ENCODE results near the gene SORBS1.

DNA sequence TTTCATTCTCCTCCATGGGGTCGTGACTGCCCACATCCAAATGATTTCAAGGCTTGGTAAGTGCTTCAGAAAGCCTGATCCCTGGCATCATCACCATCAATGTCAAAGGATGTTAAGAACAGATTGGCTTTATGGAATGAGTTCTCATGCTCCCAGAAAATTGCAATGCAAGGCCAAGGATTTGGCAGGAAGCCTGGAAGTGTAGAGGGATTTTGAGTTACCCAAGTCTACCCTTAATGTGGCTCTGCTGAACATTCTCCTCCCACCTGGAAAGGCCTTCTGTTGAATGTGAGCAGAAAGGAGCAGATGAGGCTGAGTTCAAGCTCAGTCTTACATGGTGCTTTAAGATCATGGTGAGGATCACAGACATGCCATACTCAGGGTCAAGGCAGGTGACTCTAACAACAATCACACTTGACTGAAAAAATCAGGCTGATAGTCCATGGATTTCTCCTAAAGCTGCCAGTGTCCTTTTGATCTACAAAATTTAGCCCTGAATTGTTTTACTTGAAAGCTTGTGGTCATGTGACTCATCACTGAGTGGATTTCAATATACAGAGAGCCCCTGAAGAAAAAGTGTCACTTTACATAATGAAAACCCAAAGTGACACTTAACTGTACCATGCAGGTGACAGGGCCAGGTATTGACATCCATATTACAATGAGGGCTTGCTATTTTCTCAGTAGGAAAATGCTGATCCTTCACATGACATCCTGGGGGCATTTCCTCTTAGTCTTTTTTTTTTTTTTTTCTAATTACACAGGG is 159.3 kb downstream of the SORBS1 start:
- TF ChIP-seq TEAD4 (CRISPR knock-in tag; IDR thresholded peaks at IDR 0.05) (no peak), E2F1 (CRISPR knock-in tag; IDR thresholded peaks at IDR 0.05) (no peak), PREB (CRISPR knock-in tag; IDR thresholded peaks at IDR 0.05; ENCODE audit: borderline replicate concordance) (no peak), SMAD3 (CRISPR knock-in tag; IDR thresholded peaks at IDR 0.05; ENCODE audit: borderline replicate concordance) (no peak), SP1 (CRISPR knock-in tag; conservative IDR thresholded peaks at IDR 0.05) (no peak), ATF3 (CRISPR knock-in tag; conservative IDR thresholded peaks at IDR 0.05) (no peak), CTCF (IDR thresholded peaks at IDR 0.05) (no peak), ETV6 (CRISPR knock-in tag; IDR thresholded peaks at IDR 0.05) (no peak), FOXJ3 (CRISPR knock-in tag; IDR thresholded peaks at IDR 0.05; ENCODE audit: borderline replicate concordance) (no peak)

Measured in WTC11 (cell line).